NK-92 treated with Interleukin-12 subunit alpha and Interleukin-12 subunit beta, amount 100 ng/mL, for 24 hours (cell line): ENCODE measurements around the gene ARGLU1.

Source experiments
- DNase-seq: peaks from one replicate; lab custom pipeline; 2025; lab: John Stamatoyannopoulos, UW

ARGLU1 gene

DNA sequence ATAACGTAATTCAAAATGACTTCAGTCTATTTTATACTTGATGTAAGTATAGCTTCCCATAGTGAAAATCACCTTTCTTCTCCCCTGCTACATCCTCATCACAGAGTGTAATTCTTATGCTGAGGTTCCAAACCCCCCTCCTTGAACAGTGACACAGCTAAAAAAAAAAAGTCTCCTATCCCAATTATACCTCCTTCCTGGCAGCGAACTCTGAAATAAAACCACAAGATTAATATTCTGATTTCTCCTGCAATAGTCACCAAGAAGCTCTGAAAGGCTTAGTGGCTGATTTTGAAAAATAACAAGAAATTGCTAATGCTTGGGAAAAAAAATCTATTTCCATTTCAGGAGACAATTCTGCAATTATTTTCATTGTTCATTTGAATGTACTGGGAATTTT is 68.8 kb downstream of the ARGLU1 start:
- DNase-seq: no peak

- no peak for DNase-seq
Observed at GRCh38 chr13:106498571-106498970, 69.4 kb downstream of the ARGLU1 start.

DNA sequence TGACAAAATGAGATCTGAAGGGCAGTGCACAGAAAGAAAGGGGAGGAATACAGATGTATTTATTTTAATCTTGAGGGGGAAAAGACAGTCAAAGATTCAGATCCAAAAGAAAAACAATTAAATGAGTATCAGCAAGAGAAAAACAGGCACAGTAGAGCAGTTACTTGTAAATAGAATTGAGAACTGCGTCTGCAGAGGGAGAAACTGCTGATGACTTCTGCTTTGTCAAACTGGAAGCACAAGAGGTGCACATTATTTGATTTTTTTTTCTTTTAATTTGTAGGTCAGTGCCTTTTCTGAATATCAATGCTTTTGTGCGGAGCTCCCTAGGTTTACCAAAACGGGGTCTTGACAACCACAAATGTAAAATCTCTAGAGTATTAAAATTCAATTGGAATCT is 69.8 kb downstream of the ARGLU1 start:
- no peak for DNase-seq

GRCh38 chr13:106497079-106497478 is 70.9 kb downstream of the ARGLU1 start:
- DNase-seq: no peak

- no peak for DNase-seq
Observed at GRCh38 chr13:106496072-106496997, 71.6 kb downstream of the ARGLU1 start.

GRCh38 chr13:106494936-106495335 is 73.0 kb downstream of the ARGLU1 start:
- DNase-seq: no peak

DNA sequence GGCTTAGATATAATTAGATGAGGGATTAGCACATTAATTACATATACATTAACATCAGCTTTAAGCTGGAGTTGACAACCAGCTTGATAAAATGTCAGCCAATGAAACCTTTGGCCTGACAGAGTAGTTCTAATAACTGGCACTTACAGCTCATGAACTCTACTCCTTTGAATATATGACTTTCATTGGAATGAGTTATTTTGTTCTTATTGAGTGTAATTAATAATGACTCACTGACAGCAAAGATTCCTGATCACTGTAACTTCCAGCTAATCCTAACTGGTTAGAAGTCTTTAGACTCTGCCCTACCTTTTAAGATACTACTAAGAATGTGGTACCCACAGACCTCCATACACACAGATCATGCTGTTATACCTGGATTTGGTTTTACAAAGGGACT is 73.4 kb downstream of the ARGLU1 start:
- DNase-seq: no peak

DNA sequence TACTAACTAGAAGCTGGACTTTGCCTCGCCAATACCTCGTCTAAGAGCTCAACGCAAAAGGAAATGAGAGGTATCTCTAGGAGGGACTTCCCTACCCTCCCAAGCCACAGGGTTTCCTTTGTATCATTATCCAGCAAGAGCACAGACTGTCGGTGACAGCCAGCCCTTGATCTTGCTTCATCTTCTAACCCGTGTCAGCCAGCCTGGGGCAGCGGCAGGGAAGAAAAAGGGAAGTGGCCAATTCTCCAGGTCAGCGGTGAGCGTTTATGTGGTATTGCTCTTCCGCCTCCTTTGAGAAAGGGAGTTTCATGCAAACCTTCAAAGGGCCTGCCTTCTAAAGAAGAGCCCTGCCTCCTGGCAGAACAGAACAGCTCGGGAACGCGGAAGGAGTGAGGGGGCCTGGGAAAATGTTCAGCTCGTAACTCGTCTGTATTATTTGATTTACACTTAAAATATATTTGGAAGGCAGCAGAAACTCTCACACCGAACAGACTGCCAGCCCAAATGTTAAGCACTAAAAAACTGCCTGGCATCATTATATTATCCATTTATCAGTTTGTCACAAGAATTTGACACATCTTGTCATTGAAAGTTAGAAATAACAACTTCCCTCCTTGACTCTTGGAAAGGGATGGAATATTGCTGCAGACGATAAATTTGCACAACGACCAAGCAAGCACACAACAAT is 74.3 kb downstream of the ARGLU1 start:
- DNase-seq: no peak

- DNase-seq: no peak
Observed at GRCh38 chr13:106492588-106493475, 75.1 kb downstream of the ARGLU1 start.

DNA sequence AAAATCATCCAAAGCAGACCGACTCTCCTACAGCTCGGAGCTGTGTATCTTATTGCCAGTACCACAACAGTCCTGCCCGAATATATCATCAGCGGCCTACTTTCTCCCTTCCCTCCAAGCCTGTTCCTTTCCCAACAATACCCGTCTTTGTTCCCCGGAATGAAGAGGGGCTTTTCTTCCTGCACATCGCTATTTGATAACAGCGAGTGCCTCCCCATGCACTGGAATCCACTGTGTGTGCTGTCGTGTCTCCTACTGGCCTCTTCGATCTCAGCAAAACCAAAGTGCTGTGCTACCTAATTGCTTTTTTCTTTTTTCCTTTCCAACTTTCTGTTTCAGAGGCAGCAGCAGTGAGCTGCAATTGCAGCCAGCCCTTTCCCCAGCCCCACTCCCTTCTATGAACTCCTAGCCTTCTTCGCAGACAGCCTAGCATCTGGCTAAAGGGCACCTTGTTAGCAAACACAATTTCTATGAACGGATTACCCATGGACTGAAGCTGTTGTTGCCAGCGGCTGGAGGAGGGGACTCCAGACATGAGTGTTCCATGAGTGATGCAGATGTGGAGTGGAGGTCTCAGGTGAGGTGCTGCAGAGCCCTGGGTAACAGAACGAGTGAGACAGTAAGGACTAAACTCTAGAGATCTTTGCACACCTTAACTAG is 75.9 kb downstream of the ARGLU1 start:
- no peak for DNase-seq
